ENCODE results near the gene EIF5AL1.
A peak's percentile ranks its signal among the peaks of the same experiment; 100 is the strongest.

The EIF5AL1 gene

DNA sequence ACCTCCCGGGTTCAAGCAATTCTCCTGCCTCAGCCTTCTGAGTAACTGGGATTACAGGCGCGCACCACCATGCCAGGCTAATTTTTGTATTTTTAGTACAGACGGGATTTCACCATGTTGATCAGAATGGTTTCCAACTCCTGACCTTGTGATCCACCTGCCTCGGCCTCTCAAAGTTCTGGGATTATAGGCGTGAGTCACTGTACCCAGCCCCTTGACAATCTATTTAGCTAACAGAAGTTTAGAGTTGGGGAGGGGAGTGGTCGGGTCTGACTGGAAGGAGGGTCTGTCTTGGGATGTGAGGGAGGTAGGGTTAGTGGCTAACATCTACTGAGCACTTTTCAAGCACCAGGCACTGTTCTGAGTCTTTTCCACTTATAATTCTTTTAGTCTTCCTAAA, 39.9 kb upstream of the EIF5AL1 start:
- no peak for DNase-seq (ENCODE audit: low read depth)
- TF ChIP-seq, protein P1, sequence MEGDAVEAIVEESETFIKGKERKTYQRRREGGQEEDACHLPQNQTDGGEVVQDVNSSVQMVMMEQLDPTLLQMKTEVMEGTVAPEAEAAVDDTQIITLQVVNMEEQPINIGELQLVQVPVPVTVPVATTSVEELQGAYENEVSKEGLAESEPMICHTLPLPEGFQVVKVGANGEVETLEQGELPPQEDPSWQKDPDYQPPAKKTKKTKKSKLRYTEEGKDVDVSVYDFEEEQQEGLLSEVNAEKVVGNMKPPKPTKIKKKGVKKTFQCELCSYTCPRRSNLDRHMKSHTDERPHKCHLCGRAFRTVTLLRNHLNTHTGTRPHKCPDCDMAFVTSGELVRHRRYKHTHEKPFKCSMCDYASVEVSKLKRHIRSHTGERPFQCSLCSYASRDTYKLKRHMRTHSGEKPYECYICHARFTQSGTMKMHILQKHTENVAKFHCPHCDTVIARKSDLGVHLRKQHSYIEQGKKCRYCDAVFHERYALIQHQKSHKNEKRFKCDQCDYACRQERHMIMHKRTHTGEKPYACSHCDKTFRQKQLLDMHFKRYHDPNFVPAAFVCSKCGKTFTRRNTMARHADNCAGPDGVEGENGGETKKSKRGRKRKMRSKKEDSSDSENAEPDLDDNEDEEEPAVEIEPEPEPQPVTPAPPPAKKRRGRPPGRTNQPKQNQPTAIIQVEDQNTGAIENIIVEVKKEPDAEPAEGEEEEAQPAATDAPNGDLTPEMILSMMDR (IDR thresholded peaks at IDR 0.05; ENCODE audit: insufficient read depth, low read depth, low read length, missing control alignments) = no peak
- no peak overlapping the region for H3K4me3 ChIP-seq (ENCODE audit: low read length)

DNA sequence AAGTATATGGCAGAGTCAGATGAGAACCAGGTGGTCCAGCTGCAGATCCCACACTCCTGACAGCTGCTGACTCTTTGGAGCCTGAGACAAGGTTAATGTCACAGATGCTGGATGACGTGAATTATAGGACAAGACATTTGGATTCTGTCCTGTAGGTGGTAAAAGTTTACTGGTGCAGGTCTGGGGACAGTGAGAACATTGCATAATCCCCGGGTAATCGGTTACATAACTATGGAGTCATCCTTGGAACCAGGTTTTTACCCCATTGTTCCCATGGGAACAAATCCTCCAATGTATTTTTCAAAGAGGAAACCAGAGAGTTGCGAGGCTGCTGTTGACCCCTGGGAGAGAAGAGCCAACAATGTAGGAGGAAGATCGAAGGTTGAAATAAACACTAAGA, 39.4 kb upstream of the EIF5AL1 start:
- DNase-seq (ENCODE audit: low read depth) = peak; percentile 15

DNA sequence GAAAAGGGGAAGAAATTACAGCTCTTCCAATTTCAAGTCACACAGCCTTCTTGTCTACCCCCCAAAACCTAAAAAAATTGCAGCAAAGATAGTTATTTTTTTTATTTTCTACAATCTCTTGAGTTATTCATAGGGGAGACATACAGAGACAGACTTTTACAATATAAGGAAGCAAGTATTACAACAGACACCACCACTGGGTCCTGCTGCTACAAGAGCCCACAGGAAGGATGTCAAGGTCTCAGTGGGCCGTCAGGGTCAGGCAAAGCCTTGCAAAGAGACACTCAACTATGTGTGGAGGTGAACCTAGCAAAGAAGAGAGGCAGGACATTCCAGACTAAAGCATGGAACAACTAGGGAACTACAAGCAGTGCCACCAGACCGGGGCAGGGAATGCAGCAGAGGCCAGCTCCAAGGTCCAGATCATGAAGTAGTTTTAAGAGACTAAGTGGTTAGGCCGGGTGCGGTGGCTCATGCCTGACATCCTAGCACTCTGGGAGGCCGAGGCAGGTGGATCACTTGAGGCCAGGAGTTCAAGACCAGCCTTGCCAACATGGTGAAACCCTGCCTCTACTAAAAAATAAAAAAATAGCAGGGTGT, 38.7 kb upstream of the EIF5AL1 start:
- TF ChIP-seq, protein P1 (IDR thresholded peaks at IDR 0.05; ENCODE audit: insufficient read depth, low read depth, low read length, missing control alignments) = no peak
- DNase-seq (ENCODE audit: low read depth) = no peak

More for the DNA sequence above, 39.4 kb upstream of the EIF5AL1 start:
- TF ChIP-seq, protein P1 (IDR thresholded peaks at IDR 0.05; ENCODE audit: insufficient read depth, low read depth, low read length, missing control alignments) = no peak
- no peak overlapping the region for H3K4me3 ChIP-seq (ENCODE audit: low read length)

DNA sequence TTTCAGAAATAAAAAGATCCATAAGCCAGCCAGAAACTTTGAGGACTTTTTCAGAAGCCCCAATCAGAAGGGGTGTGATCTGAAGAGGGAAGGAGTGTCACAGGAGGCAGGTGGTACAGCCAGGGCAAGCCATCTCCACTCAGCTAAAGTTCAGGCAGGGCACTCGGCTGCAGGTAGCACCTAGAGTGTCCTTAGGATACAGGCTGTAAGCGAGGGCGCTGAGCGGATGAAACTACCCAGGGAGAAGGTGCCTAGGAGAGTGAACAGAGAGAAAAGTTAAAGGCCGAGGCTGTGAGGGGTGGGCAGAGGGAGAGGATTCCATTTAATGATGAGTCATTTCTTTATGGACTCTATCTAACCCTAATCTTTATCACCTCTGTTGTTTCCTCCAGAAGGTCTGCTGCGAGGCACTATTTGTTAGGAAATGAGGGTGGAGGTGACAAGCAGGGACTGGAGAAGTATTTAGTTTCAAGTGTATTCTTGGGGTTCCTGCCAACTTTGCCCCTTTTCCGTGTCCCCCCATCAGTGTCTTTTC, 37.1 kb upstream of the EIF5AL1 start:
- TF ChIP-seq, protein P1 (IDR thresholded peaks at IDR 0.05; ENCODE audit: insufficient read depth, low read depth, low read length, missing control alignments) = no peak
- DNase-seq (ENCODE audit: low read depth) = no peak
- no peak overlapping the region for H3K4me3 ChIP-seq (ENCODE audit: low read length)

More for the DNA sequence above, 38.7 kb upstream of the EIF5AL1 start:
- H3K4me3 ChIP-seq (ENCODE audit: low read length) = no peak overlapping the region

DNA sequence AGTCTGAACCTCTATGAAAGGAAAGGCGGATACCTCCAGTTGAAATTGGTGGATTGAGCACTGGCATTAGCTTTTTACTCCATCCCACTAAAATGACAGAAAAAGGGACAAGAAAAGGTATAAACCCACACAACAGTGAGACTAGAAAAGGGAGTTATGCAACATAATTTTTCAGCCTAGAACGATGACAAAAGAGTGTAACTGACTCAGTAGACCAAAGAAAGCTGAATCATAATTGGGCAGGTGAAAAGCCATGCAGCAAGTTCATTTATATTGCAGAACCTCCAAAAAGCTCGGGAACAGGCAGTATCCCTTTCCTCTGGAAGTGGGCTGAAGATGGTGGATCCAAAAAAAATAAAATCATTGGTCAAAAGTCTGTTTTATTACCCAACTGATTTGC, 36.5 kb upstream of the EIF5AL1 start:
- H3K4me3 ChIP-seq (ENCODE audit: low read length) = no peak overlapping the region
- peak; percentile 57 for DNase-seq (ENCODE audit: low read depth)
- TF ChIP-seq, protein P1 (IDR thresholded peaks at IDR 0.05; ENCODE audit: insufficient read depth, low read depth, low read length, missing control alignments) = no peak

DNA sequence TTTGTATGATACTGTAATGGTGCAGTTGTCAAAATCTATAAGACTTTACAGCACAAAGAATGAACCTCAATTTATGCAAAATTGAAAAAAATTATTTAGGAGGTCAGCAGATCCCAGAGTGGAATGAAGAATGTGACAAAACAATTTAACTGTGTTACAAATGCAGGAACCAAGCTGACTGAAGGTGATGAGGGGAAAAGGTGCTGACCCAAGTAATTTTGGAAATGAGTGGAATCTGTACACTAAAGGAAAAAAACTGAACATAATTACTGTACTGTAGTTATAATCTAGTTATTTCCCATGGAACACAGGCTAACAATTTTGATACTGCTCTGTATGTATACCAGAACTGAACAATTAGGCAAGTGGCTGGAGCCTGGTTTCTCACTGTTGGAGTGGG, 35.7 kb upstream of the EIF5AL1 start:
- no peak for DNase-seq (ENCODE audit: low read depth)
- TF ChIP-seq, protein P1 (IDR thresholded peaks at IDR 0.05; ENCODE audit: insufficient read depth, low read depth, low read length, missing control alignments) = no peak
- H3K4me3 ChIP-seq (ENCODE audit: low read length) = no peak overlapping the region

DNA sequence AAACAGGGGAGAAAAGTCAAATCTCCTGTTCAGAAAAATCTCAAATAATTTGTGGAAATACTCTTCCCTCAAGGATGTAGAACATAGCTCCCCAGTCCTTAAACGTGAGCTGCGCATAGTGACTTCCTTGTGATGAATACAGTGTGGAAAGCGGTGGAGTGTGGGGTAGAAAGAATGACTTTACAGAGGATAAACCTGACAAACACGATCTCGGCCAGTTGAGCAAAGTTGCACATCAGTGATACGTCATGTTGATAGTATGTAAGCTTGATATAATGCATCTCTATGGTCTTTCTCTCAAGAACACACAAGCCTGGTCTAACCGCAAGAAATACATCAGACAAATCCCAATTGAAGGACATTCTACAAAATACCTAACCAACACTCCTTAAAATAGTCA, 34.9 kb upstream of the EIF5AL1 start:
- DNase-seq (ENCODE audit: low read depth) = peak; percentile 55
- H3K4me3 ChIP-seq (ENCODE audit: low read length) = no peak overlapping the region
- TF ChIP-seq, protein P1 (IDR thresholded peaks at IDR 0.05; ENCODE audit: insufficient read depth, low read depth, low read length, missing control alignments) = no peak
